Measurements from ENCODE around the gene RAB20.

DNA sequence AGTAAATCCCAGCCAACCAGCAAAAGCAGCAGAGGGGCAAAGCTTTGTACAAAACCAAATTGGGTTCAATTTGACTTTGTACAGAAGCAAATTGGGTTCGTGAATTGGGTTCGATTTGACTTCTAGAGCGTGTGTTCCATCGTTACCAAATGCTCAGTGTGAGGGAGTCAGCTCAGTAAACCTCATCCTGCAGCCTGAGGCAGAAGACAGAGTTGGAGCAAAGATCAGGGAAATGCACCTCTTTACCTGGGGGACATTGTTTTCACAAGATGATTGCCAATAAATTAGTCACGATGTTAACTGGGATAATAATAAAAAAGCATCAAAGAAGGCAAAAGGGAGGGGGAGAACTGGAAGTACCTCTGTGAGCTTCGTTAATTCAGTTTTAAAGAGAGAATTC lies 1.5 kb downstream of the RAB20 start:
- TF ChIP-seq, protein P1, sequence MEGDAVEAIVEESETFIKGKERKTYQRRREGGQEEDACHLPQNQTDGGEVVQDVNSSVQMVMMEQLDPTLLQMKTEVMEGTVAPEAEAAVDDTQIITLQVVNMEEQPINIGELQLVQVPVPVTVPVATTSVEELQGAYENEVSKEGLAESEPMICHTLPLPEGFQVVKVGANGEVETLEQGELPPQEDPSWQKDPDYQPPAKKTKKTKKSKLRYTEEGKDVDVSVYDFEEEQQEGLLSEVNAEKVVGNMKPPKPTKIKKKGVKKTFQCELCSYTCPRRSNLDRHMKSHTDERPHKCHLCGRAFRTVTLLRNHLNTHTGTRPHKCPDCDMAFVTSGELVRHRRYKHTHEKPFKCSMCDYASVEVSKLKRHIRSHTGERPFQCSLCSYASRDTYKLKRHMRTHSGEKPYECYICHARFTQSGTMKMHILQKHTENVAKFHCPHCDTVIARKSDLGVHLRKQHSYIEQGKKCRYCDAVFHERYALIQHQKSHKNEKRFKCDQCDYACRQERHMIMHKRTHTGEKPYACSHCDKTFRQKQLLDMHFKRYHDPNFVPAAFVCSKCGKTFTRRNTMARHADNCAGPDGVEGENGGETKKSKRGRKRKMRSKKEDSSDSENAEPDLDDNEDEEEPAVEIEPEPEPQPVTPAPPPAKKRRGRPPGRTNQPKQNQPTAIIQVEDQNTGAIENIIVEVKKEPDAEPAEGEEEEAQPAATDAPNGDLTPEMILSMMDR (IDR thresholded peaks at IDR 0.05 in 2 of 3, conservative IDR thresholded peaks at IDR 0.05 in 1 of 3; ENCODE audit: control insufficient read depth in 2 of 3, extremely low read depth in 1 of 3, insufficient read depth in 1 of 3, low read depth in 3 of 3, low read length in 3 of 3), result no peak
- TF ChIP-seq, protein P2, sequence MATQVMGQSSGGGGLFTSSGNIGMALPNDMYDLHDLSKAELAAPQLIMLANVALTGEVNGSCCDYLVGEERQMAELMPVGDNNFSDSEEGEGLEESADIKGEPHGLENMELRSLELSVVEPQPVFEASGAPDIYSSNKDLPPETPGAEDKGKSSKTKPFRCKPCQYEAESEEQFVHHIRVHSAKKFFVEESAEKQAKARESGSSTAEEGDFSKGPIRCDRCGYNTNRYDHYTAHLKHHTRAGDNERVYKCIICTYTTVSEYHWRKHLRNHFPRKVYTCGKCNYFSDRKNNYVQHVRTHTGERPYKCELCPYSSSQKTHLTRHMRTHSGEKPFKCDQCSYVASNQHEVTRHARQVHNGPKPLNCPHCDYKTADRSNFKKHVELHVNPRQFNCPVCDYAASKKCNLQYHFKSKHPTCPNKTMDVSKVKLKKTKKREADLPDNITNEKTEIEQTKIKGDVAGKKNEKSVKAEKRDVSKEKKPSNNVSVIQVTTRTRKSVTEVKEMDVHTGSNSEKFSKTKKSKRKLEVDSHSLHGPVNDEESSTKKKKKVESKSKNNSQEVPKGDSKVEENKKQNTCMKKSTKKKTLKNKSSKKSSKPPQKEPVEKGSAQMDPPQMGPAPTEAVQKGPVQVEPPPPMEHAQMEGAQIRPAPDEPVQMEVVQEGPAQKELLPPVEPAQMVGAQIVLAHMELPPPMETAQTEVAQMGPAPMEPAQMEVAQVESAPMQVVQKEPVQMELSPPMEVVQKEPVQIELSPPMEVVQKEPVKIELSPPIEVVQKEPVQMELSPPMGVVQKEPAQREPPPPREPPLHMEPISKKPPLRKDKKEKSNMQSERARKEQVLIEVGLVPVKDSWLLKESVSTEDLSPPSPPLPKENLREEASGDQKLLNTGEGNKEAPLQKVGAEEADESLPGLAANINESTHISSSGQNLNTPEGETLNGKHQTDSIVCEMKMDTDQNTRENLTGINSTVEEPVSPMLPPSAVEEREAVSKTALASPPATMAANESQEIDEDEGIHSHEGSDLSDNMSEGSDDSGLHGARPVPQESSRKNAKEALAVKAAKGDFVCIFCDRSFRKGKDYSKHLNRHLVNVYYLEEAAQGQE (IDR thresholded peaks at IDR 0.05; ENCODE audit: low read depth, low read length), result no peak
- no peak for TF ChIP-seq SUZ12 (IDR thresholded peaks at IDR 0.05; ENCODE audit: unreplicated experiment)
- TF ChIP-seq BACH1 (IDR thresholded peaks at IDR 0.05; ENCODE audit: borderline replicate concordance), result no peak
- TF ChIP-seq YY1 (IDR thresholded peaks at IDR 0.05; ENCODE audit: low read depth, low read length), result no peak
- no peak for TF ChIP-seq RCOR1 (conservative IDR thresholded peaks at IDR 0.05; ENCODE audit: low read depth, low read length)
- TF ChIP-seq EGR1 (IDR thresholded peaks at IDR 0.05; ENCODE audit: borderline replicate concordance in 1 of 2, low read depth in 2 of 2, low read length in 2 of 2), result no peak
- no peak for TF ChIP-seq POLR2A (IDR thresholded peaks at IDR 0.05; ENCODE audit: low read depth, low read length)
- TF ChIP-seq EP300 (IDR thresholded peaks at IDR 0.05; ENCODE audit: borderline replicate concordance in 1 of 2, control insufficient read depth in 1 of 2, low read depth in 2 of 2, low read length in 2 of 2), result no peak
- TF ChIP-seq BMI1 (IDR thresholded peaks at IDR 0.05; ENCODE audit: borderline replicate concordance), result no peak
- no peak for TF ChIP-seq GATAD2B (conservative IDR thresholded peaks at IDR 0.05; ENCODE audit: low read depth)
- TF ChIP-seq EZH2 (IDR thresholded peaks at IDR 0.05; ENCODE audit: borderline replicate concordance, control insufficient read depth, low read depth, low read length), result no peak
